ENCODE results near the gene CPA5. TPM values are rescaled to one million over a fixed set of nuclear protein-coding genes. Genes with fewer than 3 reads are reported as not detected.

The CPA5 gene
- total and polyA plus RNA-seq, 2 donors (not counting 3 experiments of a cell fraction or from before 2014, with no cell fraction given): not detected

DNA sequence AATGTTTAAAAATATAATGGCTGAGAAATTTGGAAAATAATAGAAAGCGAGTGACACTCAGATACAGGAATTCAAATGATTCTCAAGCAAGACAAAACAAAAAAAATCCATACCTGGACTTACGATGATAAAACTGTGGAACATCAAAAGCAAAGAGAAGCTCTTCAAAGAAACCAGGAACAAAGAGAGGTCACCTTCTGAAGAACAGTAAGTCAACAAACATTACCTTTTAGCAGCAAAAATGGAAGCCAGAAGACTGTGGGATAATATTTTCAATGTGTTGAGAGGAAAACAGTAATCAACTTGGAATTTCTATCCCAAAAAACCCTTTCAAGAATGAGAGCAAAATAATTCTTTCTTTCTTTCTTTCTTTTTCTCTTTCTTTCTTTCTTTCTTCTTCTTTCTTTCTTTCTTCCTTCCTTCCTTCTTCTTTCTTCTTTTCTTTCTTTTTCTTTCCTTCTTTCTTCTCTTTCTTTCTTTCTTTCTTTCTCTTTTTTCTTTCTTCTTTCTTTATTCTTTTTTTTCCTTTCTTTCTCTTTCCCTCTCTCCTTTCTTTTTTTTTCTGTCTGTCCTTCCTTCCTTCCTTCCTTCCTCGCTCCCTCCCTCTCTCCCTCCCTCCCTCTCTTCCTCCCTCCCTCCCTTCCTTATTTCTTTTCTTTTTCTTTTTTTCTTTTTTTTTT lies 1.8 kb upstream of the CPA5 start:
- H4K20me1 ChIP-seq (replicated peaks; ENCODE audit: control insufficient read depth, extremely low read depth, insufficient read depth, low read length): no peaks in the 10 kb centered on the region
- no peaks in the 10 kb centered on the region for H3K4me1 ChIP-seq (ENCODE audit: control insufficient read depth, extremely low read depth, insufficient read depth, low read length)
- TF ChIP-seq, protein P1, sequence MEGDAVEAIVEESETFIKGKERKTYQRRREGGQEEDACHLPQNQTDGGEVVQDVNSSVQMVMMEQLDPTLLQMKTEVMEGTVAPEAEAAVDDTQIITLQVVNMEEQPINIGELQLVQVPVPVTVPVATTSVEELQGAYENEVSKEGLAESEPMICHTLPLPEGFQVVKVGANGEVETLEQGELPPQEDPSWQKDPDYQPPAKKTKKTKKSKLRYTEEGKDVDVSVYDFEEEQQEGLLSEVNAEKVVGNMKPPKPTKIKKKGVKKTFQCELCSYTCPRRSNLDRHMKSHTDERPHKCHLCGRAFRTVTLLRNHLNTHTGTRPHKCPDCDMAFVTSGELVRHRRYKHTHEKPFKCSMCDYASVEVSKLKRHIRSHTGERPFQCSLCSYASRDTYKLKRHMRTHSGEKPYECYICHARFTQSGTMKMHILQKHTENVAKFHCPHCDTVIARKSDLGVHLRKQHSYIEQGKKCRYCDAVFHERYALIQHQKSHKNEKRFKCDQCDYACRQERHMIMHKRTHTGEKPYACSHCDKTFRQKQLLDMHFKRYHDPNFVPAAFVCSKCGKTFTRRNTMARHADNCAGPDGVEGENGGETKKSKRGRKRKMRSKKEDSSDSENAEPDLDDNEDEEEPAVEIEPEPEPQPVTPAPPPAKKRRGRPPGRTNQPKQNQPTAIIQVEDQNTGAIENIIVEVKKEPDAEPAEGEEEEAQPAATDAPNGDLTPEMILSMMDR (IDR thresholded peaks at IDR 0.05; ENCODE audit: extremely low read depth in 1 of 2, insufficient read depth in 1 of 2, low read depth in 1 of 2, low read length in 2 of 2): no peak
- no peak for TF ChIP-seq GATA2 (IDR thresholded peaks at IDR 0.05; ENCODE audit: insufficient read depth, insufficient read length, low read depth, low read length)
- TF ChIP-seq POLR2A (IDR thresholded peaks at IDR 0.05; ENCODE audit: low read depth, low read length): no peak
- TF ChIP-seq MYC (IDR thresholded peaks at IDR 0.05; ENCODE audit: low read depth, low read length): no peak
- no peak for TF ChIP-seq FOS (IDR thresholded peaks at IDR 0.05; ENCODE audit: borderline replicate concordance, insufficient read depth, low read length)
- H3K9ac ChIP-seq (replicated peaks; ENCODE audit: extremely low read depth, insufficient read depth, low read length): no peak overlapping the region
- intact Hi-C loops (cut with micrococcal nuclease) (no loop called here), dilution Hi-C loops (cut with MboI; ENCODE audit: extremely low pct_ligation_motif_present, low sequenced_read_pairs) (no loop called here)
- no peak for DNase-seq (ENCODE audit: low read depth, low spot score)
- no peak overlapping the region for H2AFZ ChIP-seq (ENCODE audit: low read depth, low read length)
- ChIA-PET POLR2A (no interaction called here), CTCF (interaction anchor here (0.6 kb wide), 1 partner anchor 381 kb away, joined by 3 read pairs; no protein-coding TSS in a partner anchor)
- BruUV-seq (replicated peaks): no TSS peak
- no peaks in the 10 kb centered on the region for H3K9me1 ChIP-seq (replicated peaks; ENCODE audit: control insufficient read depth, extremely low read depth, insufficient read depth, low read length)
- no peaks in the 10 kb centered on the region for H3K36me3 ChIP-seq (ENCODE audit: control insufficient read depth in 2 of 2, extremely low read depth in 1 of 2, insufficient read depth in 2 of 2, low read length in 2 of 2)
- H3K27ac ChIP-seq (ENCODE audit: insufficient read depth, low read depth, low read length): no peak overlapping the region
- H3K4me2 ChIP-seq (ENCODE audit: insufficient read depth, low read length): no peak overlapping the region
- no peak for FAIRE-seq
- H3K27me3 ChIP-seq (ENCODE audit: control insufficient read depth in 2 of 2, insufficient read depth in 2 of 2, low read length in 2 of 2): peaks cover 0 to 5% of the 10 kb centered on the region in 2 experiments
- no peak overlapping the region for H3K4me3 ChIP-seq (replicated peaks in 1 of 3; ENCODE audit: insufficient read depth in 1 of 3, low read depth in 1 of 3, low read length in 3 of 3)
- H3K79me2 ChIP-seq (ENCODE audit: control insufficient read depth, insufficient read depth, low read length): no peaks in the 10 kb centered on the region
- H3K9me3 ChIP-seq (replicated peaks; ENCODE audit: control insufficient read depth, insufficient read depth, low read length): no peaks in the 10 kb centered on the region

DNA sequence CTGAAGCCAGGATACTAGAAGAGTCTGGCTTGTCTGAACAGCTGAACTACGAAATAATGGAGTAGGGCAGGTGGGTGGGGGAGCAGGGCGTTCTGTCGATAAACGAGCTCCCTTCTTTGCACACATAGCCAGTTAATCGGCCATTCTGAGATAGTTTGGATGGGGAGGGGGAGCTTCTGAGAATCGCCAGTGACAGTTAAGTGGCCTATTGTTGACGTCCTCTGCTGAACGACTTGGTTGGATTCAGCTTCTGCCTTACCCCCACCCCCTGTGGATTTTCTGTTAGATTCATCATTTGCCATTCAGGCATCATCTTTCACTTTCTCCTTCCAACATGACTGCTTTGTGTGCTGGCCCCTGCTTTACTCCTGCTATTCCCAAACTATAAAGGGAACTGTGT lies 520 bp downstream of the CPA5 start:
- DNase-seq (ENCODE audit: low read depth, low spot score) (no peak), FAIRE-seq (no peak)
- no peaks in the 10 kb centered on the region for H3K36me3 ChIP-seq (ENCODE audit: control insufficient read depth in 2 of 2, extremely low read depth in 1 of 2, insufficient read depth in 2 of 2, low read length in 2 of 2)
- dilution Hi-C loops (cut with MboI; ENCODE audit: extremely low pct_ligation_motif_present, low sequenced_read_pairs) (no loop called here), intact Hi-C loops (cut with micrococcal nuclease) (no loop called here)
- no peak overlapping the region for H3K9ac ChIP-seq (replicated peaks; ENCODE audit: extremely low read depth, insufficient read depth, low read length)
- H3K9me1 ChIP-seq (replicated peaks; ENCODE audit: control insufficient read depth, extremely low read depth, insufficient read depth, low read length): no peaks in the 10 kb centered on the region
- no TSS peak for BruUV-seq (replicated peaks)
- H4K20me1 ChIP-seq (replicated peaks; ENCODE audit: control insufficient read depth, extremely low read depth, insufficient read depth, low read length): no peaks in the 10 kb centered on the region
- no peaks in the 10 kb centered on the region for H3K4me1 ChIP-seq (ENCODE audit: control insufficient read depth, extremely low read depth, insufficient read depth, low read length)
- TF ChIP-seq EZH2 (IDR thresholded peaks at IDR 0.05; ENCODE audit: borderline replicate concordance, low read depth, low read length, severe bottlenecking) (no peak), JUN (IDR thresholded peaks at IDR 0.05; ENCODE audit: borderline replicate concordance, insufficient read depth, insufficient read length, low read depth) (no peak), FOS (IDR thresholded peaks at IDR 0.05; ENCODE audit: borderline replicate concordance, insufficient read depth, low read length) (no peak), MYC (IDR thresholded peaks at IDR 0.05; ENCODE audit: low read depth, low read length) (no peak), GATA2 (IDR thresholded peaks at IDR 0.05; ENCODE audit: insufficient read depth, insufficient read length, low read depth, low read length) (no peak)
- TF ChIP-seq, protein P2, sequence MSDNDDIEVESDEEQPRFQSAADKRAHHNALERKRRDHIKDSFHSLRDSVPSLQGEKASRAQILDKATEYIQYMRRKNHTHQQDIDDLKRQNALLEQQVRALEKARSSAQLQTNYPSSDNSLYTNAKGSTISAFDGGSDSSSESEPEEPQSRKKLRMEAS (IDR thresholded peaks at IDR 0.05; ENCODE audit: insufficient read depth, insufficient read length): no peak
- no peak overlapping the region for H3K4me2 ChIP-seq (ENCODE audit: insufficient read depth, low read length)
- POLR2A ChIA-PET: no interaction called here
- CTCF ChIA-PET: interaction anchor here (1.6 kb wide), 1 partner anchor 15 kb away, joined by 4 read pairs; no protein-coding TSS in a partner anchor
- no peak overlapping the region for H2AFZ ChIP-seq (ENCODE audit: low read depth, low read length)
- no peaks in the 10 kb centered on the region for H3K79me2 ChIP-seq (ENCODE audit: control insufficient read depth, insufficient read depth, low read length)
- H3K27ac ChIP-seq (ENCODE audit: insufficient read depth, low read depth, low read length): no peak overlapping the region
- no peak overlapping the region for H3K4me3 ChIP-seq (replicated peaks in 1 of 3; ENCODE audit: insufficient read depth in 1 of 3, low read depth in 1 of 3, low read length in 3 of 3)
- H3K27me3 ChIP-seq (ENCODE audit: control insufficient read depth in 2 of 2, insufficient read depth in 2 of 2, low read length in 2 of 2): peaks cover 0 to 5% of the 10 kb centered on the region in 2 experiments
- H3K9me3 ChIP-seq (replicated peaks; ENCODE audit: control insufficient read depth, insufficient read depth, low read length): no peaks in the 10 kb centered on the region
